Mucosa of descending colon (tissue), 3 donors: Measurements from ENCODE around the gene MAGI1. TPM values are rescaled to one million over a fixed set of nuclear protein-coding genes. Genes with fewer than 3 reads are reported as not detected.

Experiments
- ATAC-seq: fragments of 200-7000 bp; cut with Tn5 transposase; one replicate; pipeline ENCODE4 v1.9.1; 2020; ENCODE audit warnings: mild to moderate bottlenecking, moderate library complexity
- DNase-seq, 3 donors: peaks; one replicate each; pipeline ENCODE4 v3.0.0-alpha.2; 2020
- H3K36me3 ChIP-seq: fragments of 200-600 bp; one replicate; pipeline ENCODE4 v1.8.0; 2021; ENCODE audit warnings: low read depth, mild to moderate bottlenecking
- H3K4me1 ChIP-seq: fragments of 200-600 bp; one replicate; pipeline ENCODE4 v1.8.0; 2021; ENCODE audit warnings: low read depth, mild to moderate bottlenecking
- H3K4me3 ChIP-seq: fragments of 200-600 bp; one replicate; pipeline ENCODE4 v1.8.0; 2021; ENCODE audit warnings: mild to moderate bottlenecking
- H3K9me3 ChIP-seq: fragments of 200-600 bp; one replicate; pipeline ENCODE4 v1.8.0; 2021; ENCODE audit warnings: mild to moderate bottlenecking
- intact Hi-C, 2 donors: fragments of 100-400 bp; cut with DNase I in 1 of 2; cut with micrococcal nuclease in 1 of 2; formaldehyde crosslinking; loops; one replicate each; pipeline versions ENCODE4 v1.11.0 to v1.11.1; 2022; cut with DNase I, micrococcal nuclease
- total RNA-seq, 3 donors: library from RNA; stranded (reverse); fragmentation: NEBNext Ultra II Directional in 2 of 3; extraction: Animal tissue kit (Norgen Biotek cat#: 25700) in 2 of 3; gene quantifications; one replicate each; pipeline versions ENCODE4 v1.2.1 to v1.2.4, GENCODE V29; 2021 to 2023
- TF ChIP-seq, protein P1 (sequence below): fragments of 200-600 bp; IDR thresholded peaks from one replicate; pipeline ENCODE4 v1.8.0; 2022; ENCODE audit warnings: antibody characterized with exemption, mild to moderate bottlenecking
- donor health status: DM: no; HTN: no; CAD: no; lungs with moderate emphysema.
- donor health status: DM: no; HTN: no; CAD: no.
- donor health status: DM: no; HTN: yes; CAD: no.

Gene MAGI1
- total RNA-seq, 3 donors from 2014 or later, result 41.9 to 59.6 (median 45.6) TPM

DNA sequence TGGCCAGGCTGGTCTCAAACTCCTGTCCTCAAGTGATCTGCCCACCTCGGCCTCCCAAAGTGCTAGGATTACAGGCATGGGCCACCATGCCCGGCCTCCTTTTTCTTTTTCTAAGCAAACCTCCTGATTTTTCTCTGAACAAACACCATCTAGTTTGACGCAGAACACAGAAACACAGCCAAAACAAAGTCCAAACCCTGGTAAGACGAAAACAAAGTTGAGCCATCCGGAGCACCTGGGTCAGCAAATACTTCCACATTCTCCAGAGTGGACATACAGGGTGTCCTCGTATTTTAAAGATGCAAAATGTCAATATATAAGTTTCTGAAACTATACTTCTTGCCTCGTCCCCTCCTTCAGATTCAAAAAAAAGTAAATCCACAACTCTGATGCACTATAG, 715.8 kb downstream of the MAGI1 start:
- TF ChIP-seq, protein P1, sequence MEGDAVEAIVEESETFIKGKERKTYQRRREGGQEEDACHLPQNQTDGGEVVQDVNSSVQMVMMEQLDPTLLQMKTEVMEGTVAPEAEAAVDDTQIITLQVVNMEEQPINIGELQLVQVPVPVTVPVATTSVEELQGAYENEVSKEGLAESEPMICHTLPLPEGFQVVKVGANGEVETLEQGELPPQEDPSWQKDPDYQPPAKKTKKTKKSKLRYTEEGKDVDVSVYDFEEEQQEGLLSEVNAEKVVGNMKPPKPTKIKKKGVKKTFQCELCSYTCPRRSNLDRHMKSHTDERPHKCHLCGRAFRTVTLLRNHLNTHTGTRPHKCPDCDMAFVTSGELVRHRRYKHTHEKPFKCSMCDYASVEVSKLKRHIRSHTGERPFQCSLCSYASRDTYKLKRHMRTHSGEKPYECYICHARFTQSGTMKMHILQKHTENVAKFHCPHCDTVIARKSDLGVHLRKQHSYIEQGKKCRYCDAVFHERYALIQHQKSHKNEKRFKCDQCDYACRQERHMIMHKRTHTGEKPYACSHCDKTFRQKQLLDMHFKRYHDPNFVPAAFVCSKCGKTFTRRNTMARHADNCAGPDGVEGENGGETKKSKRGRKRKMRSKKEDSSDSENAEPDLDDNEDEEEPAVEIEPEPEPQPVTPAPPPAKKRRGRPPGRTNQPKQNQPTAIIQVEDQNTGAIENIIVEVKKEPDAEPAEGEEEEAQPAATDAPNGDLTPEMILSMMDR, result no peak
- Histone ChIP-seq H3K4me1 (no peaks in the 10 kb centered on the region), H3K4me3 (no peak overlapping the region), H3K9me3 (no peaks in the 10 kb centered on the region), H3K36me3 (no peaks in the 10 kb centered on the region)
- DNase-seq, result no peak
- no peak for ATAC-seq
- intact Hi-C loops, result no loop called here

- Histone ChIP-seq H3K4me1 (no peaks in the 10 kb centered on the region), H3K9me3 (no peaks in the 10 kb centered on the region), H3K4me3 (no peak overlapping the region), H3K36me3 (no peaks in the 10 kb centered on the region)
- intact Hi-C loops, result no loop called here
- ATAC-seq, result no peak
- TF ChIP-seq, protein P1, result no peak
- DNase-seq, result no peak
Observed at GRCh38 chr3:65318231-65318630, 720.5 kb downstream of the MAGI1 start.

GRCh38 chr3:65314916-65315315, 723.8 kb downstream of the MAGI1 start:
- Histone ChIP-seq H3K9me3 (no peaks in the 10 kb centered on the region), H3K4me3 (no peak overlapping the region), H3K4me1 (no peaks in the 10 kb centered on the region), H3K36me3 (no peaks in the 10 kb centered on the region)
- no peak for DNase-seq
- intact Hi-C loops, result no loop called here
- TF ChIP-seq, protein P1, result no peak
- ATAC-seq, result no peak

DNA sequence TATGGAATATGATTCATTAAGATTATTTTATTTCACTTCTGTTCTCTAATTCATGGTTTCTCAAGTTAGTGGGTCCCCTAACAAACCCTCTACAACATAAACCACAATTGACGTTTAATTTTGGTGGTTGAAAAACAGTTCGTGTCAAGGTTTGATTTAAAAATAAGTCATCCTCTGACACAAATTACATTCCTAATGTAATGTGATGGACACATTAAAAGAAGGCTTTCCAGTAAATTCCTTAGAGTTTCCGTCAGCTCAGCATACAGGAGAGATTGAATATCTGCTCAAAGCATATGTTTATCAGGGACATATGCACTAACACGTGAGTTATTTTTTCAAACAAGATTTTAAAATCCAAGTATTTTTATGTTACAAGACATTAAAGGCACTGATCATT, 724.4 kb downstream of the MAGI1 start:
- intact Hi-C loops, result no loop called here
- H3K4me3 ChIP-seq, result no peak overlapping the region
- DNase-seq, result no peak
- no peaks in the 10 kb centered on the region for H3K4me1 ChIP-seq
- H3K9me3 ChIP-seq, result no peaks in the 10 kb centered on the region
- no peak for ATAC-seq
- TF ChIP-seq, protein P1, result no peak
- H3K36me3 ChIP-seq, result no peaks in the 10 kb centered on the region

DNA sequence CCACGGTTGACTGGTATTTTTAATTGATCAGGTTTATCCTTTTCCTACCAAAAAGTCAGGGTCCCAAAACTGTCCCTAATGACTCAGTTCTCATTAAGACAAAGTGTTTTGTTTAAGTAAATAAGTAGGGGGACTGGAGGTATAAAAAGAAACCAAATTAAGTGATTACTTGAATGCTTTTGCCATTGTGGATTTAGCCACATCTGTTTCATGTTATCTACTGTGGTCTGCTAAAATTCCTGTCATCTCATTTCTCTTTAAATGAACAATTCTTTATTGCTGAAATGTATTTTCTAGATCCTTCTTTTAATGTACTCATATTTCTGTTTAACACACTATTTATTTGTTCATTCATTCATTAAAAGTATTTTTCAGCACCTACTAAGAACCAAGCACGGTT, 725.1 kb downstream of the MAGI1 start:
- no peak for DNase-seq
- TF ChIP-seq, protein P1, result no peak
- no peaks in the 10 kb centered on the region for H3K4me1 ChIP-seq
- H3K9me3 ChIP-seq, result no peaks in the 10 kb centered on the region
- no peak overlapping the region for H3K4me3 ChIP-seq
- no peaks in the 10 kb centered on the region for H3K36me3 ChIP-seq
- ATAC-seq, result no peak
- intact Hi-C loops, result no loop called here

- ATAC-seq (no peak), DNase-seq (no peak)
- Histone ChIP-seq H3K9me3 (no peaks in the 10 kb centered on the region), H3K4me1 (no peaks in the 10 kb centered on the region), H3K36me3 (no peaks in the 10 kb centered on the region), H3K4me3 (no peak overlapping the region)
- TF ChIP-seq, protein P1, result no peak
- intact Hi-C loops, result no loop called here
Observed at GRCh38 chr3:65305836-65306235, 732.9 kb downstream of the MAGI1 start.
